ENCODE measurements around the gene CREB3L2.

CREB3L2 gene

GRCh38 chr7:137850571-137850970 lies 151.3 kb downstream of the CREB3L2 start:
- H3K4me3 ChIP-seq (ENCODE audit: low read depth, low read length), result no peak overlapping the region
- no peak for DNase-seq (ENCODE audit: low read depth, low spot score)
- no peak for TF ChIP-seq CTCF (IDR thresholded peaks at IDR 0.05; ENCODE audit: low read depth, low read length)
- in situ Hi-C loops (cut with HindIII; ENCODE audit: low sequenced_read_pairs), result no loop called here

- no peak for TF ChIP-seq CTCF (IDR thresholded peaks at IDR 0.05; ENCODE audit: low read depth, low read length)
- H3K4me3 ChIP-seq (ENCODE audit: low read depth, low read length), result no peak overlapping the region
- no peak for DNase-seq (ENCODE audit: low read depth, low spot score)
- in situ Hi-C loops (cut with HindIII; ENCODE audit: low sequenced_read_pairs), result no loop called here
Measured at GRCh38 chr7:137848095-137848494, 153.8 kb downstream of the CREB3L2 start.

- peak overlapping the region; percentile 49 for H3K4me3 ChIP-seq (ENCODE audit: low read depth, low read length)
- DNase-seq (ENCODE audit: low read depth, low spot score), result no peak
- in situ Hi-C loops (cut with HindIII; ENCODE audit: low sequenced_read_pairs), result no loop called here
- TF ChIP-seq CTCF (IDR thresholded peaks at IDR 0.05; ENCODE audit: low read depth, low read length), result no peak
Measured at GRCh38 chr7:137847568-137848050, 154.3 kb downstream of the CREB3L2 start.

- in situ Hi-C loops (cut with HindIII; ENCODE audit: low sequenced_read_pairs), result no loop called here
- H3K4me3 ChIP-seq (ENCODE audit: low read depth, low read length), result peak within 1 kb of the TSS; percentile 49
- no peak for TF ChIP-seq CTCF (IDR thresholded peaks at IDR 0.05; ENCODE audit: low read depth, low read length)
- no peak for DNase-seq (ENCODE audit: low read depth, low spot score)
Measured at GRCh38 chr7:137846827-137847567, 154.9 kb downstream of the CREB3L2 start, which contains the start of gene DGKI. TSS of gene DGKI (minus strand) at chr7:137846974.

GRCh38 chr7:137846549-137846826 lies 155.4 kb downstream of the CREB3L2 start:
- peak overlapping the region; percentile 49 for H3K4me3 ChIP-seq (ENCODE audit: low read depth, low read length)
- DNase-seq (ENCODE audit: low read depth, low spot score), result no peak
- in situ Hi-C loops (cut with HindIII; ENCODE audit: low sequenced_read_pairs), result no loop called here
- no peak for TF ChIP-seq CTCF (IDR thresholded peaks at IDR 0.05; ENCODE audit: low read depth, low read length)

GRCh38 chr7:137844677-137845425 lies 157.0 kb downstream of the CREB3L2 start:
- no peak for TF ChIP-seq CTCF (IDR thresholded peaks at IDR 0.05; ENCODE audit: low read depth, low read length)
- no peak overlapping the region for H3K4me3 ChIP-seq (ENCODE audit: low read depth, low read length)
- no peak for DNase-seq (ENCODE audit: low read depth, low spot score)
- in situ Hi-C loops (cut with HindIII; ENCODE audit: low sequenced_read_pairs), result no loop called here
